IMR-90 (cell line): ENCODE results near the gene SDHC. TPM values are rescaled to one million over a fixed set of nuclear protein-coding genes. Genes with fewer than 3 reads are reported as not detected.

Source experiments
- ATAC-seq: fragments of 200-7000 bp; cut with Tn5 transposase; 2 replicates; pipeline ENCODE4 v1.9.1; 2020; ENCODE audit warnings: low read depth, mild to moderate bottlenecking, moderate library complexity
- BruUV-seq: library from RNA; stranded (reverse); fragments of 400-500 nt; replicated peaks from 2 replicates; lab custom pipeline; 2021; lab: Mats Ljungman, UMichigan
- CTCF ChIA-PET: fragments of 300-600 bp; formaldehyde crosslinking; extraction: SDS; loops from one replicate; lab custom pipeline; 2021; ENCODE audit warnings: antibody characterized with exemption; lab: Yijun Ruan, JAX
- POLR2A ChIA-PET: fragments of 300-600 bp; sonication (Branson Sonifier 250); formaldehyde crosslinking; loops from one replicate; lab custom pipeline; 2022; ENCODE audit warnings: antibody characterized with exemption; ENCODE audit not compliant: unreplicated experiment; lab: Charles Lee
- DNase-seq: peaks from one replicate; pipeline ENCODE4 v3.0.0; 2013
- H2AFZ ChIP-seq: replicated peaks from 2 replicates; pipeline ENCODE3; 2013; ENCODE audit warnings: low read length, mild to moderate bottlenecking; ENCODE audit not compliant: poor library complexity
- H2AK5ac ChIP-seq: 2 replicates; pipeline ENCODE4 v1.6.1; 2013; ENCODE audit warnings: low read depth, low read length, inconsistent platforms
- H2AK9ac ChIP-seq: replicated peaks from 2 replicates; pipeline ENCODE3; 2013; ENCODE audit warnings: mild to moderate bottlenecking, low read depth, low read length, moderate library complexity; ENCODE audit not compliant: poor library complexity
- H2BK120ac ChIP-seq: 2 replicates; pipeline ENCODE4 v1.6.1; 2013; ENCODE audit warnings: low read depth, low read length, inconsistent platforms
- H2BK15ac ChIP-seq: 3 replicates; pipeline ENCODE4 v1.6.1; 2013; ENCODE audit warnings: low read depth, low read length, inconsistent platforms
- H2BK20ac ChIP-seq: 2 replicates; pipeline ENCODE4 v1.6.1; 2013; ENCODE audit warnings: low read depth, mild to moderate bottlenecking, inconsistent platforms, low read length, moderate library complexity
- H2BK5ac ChIP-seq: 2 replicates; pipeline ENCODE4 v1.6.1; 2013; ENCODE audit warnings: mild to moderate bottlenecking, low read depth, low read length, inconsistent platforms; ENCODE audit not compliant: poor library complexity, severe bottlenecking
- H3K14ac ChIP-seq: replicated peaks from 2 replicates; pipeline ENCODE4 v1.6.1; 2013; ENCODE audit warnings: low read depth, low read length, inconsistent platforms
- H3K18ac ChIP-seq: 2 replicates; pipeline ENCODE4 v1.6.1; 2013; ENCODE audit warnings: low read depth, low read length, control low read depth
- H3K23ac ChIP-seq: 2 replicates; pipeline ENCODE4 v1.6.1; 2013; ENCODE audit warnings: low read depth, low read length, inconsistent platforms
- H3K27ac ChIP-seq: 2 replicates; pipeline ENCODE4 v1.5.1; 2013; ENCODE audit warnings: mild to moderate bottlenecking, control low read depth, low read length; ENCODE audit not compliant: insufficient read depth
- H3K27me3 ChIP-seq: 2 replicates; pipeline ENCODE4 v1.6.1; 2013; ENCODE audit warnings: low read length; ENCODE audit not compliant: control insufficient read depth, insufficient read depth
- H3K36me3 ChIP-seq: 2 replicates; pipeline ENCODE4 v1.6.1; 2013; ENCODE audit warnings: low read length, mixed read lengths; ENCODE audit not compliant: control insufficient read depth, insufficient read depth
- H3K4ac ChIP-seq: 2 replicates; pipeline ENCODE4 v1.6.1; 2013; ENCODE audit warnings: low read depth, low read length, inconsistent platforms
- H3K4me1 ChIP-seq: 2 replicates; pipeline ENCODE4 v1.6.1; 2013; ENCODE audit warnings: low read length, mixed read lengths; ENCODE audit not compliant: control insufficient read depth, insufficient read depth
- H3K4me2 ChIP-seq: 2 replicates; pipeline ENCODE4 v1.6.1; 2013; ENCODE audit warnings: low read depth, mild to moderate bottlenecking, control low read depth, low read length, moderate library complexity
- H3K4me3 ChIP-seq: 2 replicates; pipeline ENCODE4 v1.5.1; 2013; ENCODE audit warnings: low read depth, mild to moderate bottlenecking, control low read depth, low read length, moderate library complexity; ENCODE audit not compliant: insufficient read depth
- H3K56ac ChIP-seq: 2 replicates; pipeline ENCODE4 v1.6.1; 2013; ENCODE audit warnings: low read length, inconsistent platforms; ENCODE audit not compliant: insufficient read depth; ENCODE audit errors: extremely low read depth
- H3K79me1 ChIP-seq, 2 experiments: 2 replicates each; pipeline ENCODE4 v1.6.1; 2013; ENCODE audit warnings: low read length in 2 of 2, inconsistent platforms in 1 of 2, low read depth in 1 of 2
- H3K9ac ChIP-seq: 2 replicates; pipeline ENCODE4 v1.6.1; 2013; ENCODE audit warnings: low read depth, low read length, control low read depth
- H3K9me1 ChIP-seq: 2 replicates; pipeline ENCODE4 v1.6.1; 2013; ENCODE audit warnings: low read length, inconsistent platforms; ENCODE audit not compliant: insufficient read depth
- H3K9me3 ChIP-seq: 2 replicates; pipeline ENCODE4 v1.6.1; 2013; ENCODE audit warnings: low read length; ENCODE audit not compliant: control insufficient read depth, insufficient read depth
- H4K20me1 ChIP-seq: 2 replicates; pipeline ENCODE4 v1.6.1; 2013; ENCODE audit warnings: low read length, inconsistent platforms; ENCODE audit not compliant: insufficient read depth
- H4K5ac ChIP-seq: 2 replicates; pipeline ENCODE4 v1.6.1; 2013; ENCODE audit warnings: mild to moderate bottlenecking, low read depth, low read length, control low read depth
- H4K8ac ChIP-seq, 2 experiments: 2 replicates each; pipeline ENCODE4 v1.6.1; 2013; ENCODE audit warnings: low read depth in 2 of 2, low read length in 2 of 2, control low read depth in 1 of 2, inconsistent platforms in 1 of 2
- H4K91ac ChIP-seq: 2 replicates; pipeline ENCODE4 v1.6.1; 2013; ENCODE audit warnings: low read depth, low read length, inconsistent platforms; ENCODE audit not compliant: insufficient read depth
- MAFK ChIP-seq: IDR thresholded peaks from 2 replicates; pipeline ENCODE4 v1.6.1; 2012; ENCODE audit warnings: low read depth, low read length, improper control_type of control experiment
- MAZ ChIP-seq: IDR thresholded peaks from 2 replicates; pipeline ENCODE4 v1.6.1; 2012; ENCODE audit warnings: low read depth, mild to moderate bottlenecking, low read length, improper control_type of control experiment, moderate library complexity, borderline replicate concordance
- WGBS, 2 experiments: methylation state at CpG; one replicate each; pipeline versions ENCODE4 v1.1.5 to v1.1.7; 2013; ENCODE audit warnings: missing lambda C conversion rate in 2 of 2; ENCODE audit not compliant: insufficient read length in 1 of 2; ENCODE audit errors: extremely low coverage in 2 of 2; 5-methylcytosine and 5-hydroxymethylcytosine counted together
- dilution Hi-C: fragments of 300-500 bp; cut with HindIII; formaldehyde crosslinking; loops from one replicate; pipeline ENCODE4 v1.14.3; 2018; ENCODE audit warnings: low sequenced_read_pairs; ENCODE audit not compliant: unreplicated experiment
- in situ Hi-C: fragments of 300-500 bp; cut with MboI; formaldehyde crosslinking; loops from 3 replicates; pipeline ENCODE4 v1.14.3; 2019; ENCODE audit warnings: low sequenced_read_pairs, inconsistent platforms, mixed read lengths
- intact Hi-C: fragments of 100-400 bp; cut with micrococcal nuclease; formaldehyde crosslinking; loops from 2 replicates; pipeline ENCODE4 v1.10.0; 2022
- polyA plus RNA-seq, 3 experiments: library from polyadenylated mRNA; depleted of rRNA; stranded (reverse); fragments of >200 nt; gene quantifications; 2 replicates each; pipeline ENCODE4 v1.2.3, GENCODE V29; 2012; ENCODE audit warnings: low replicate concordance in 1 of 3
- total RNA-seq: library from RNA; depleted of rRNA; stranded (reverse); fragments of >200 nt; gene quantifications from 2 replicates; pipeline ENCODE4 v1.2.3, GENCODE V29; 2012

Gene SDHC
- total and polyA plus RNA-seq, 2 of the 4 experiments (the other 2 are of a cell fraction), result 158 to 235 TPM

- no peak overlapping the region for H2AFZ ChIP-seq
- no peak for TF ChIP-seq MAZ
- TF ChIP-seq MAFK, result peak; percentile 85
- H3K14ac ChIP-seq, result no peak overlapping the region
- H3K9me3 ChIP-seq, result no peaks in the 10 kb centered on the region
- no peak overlapping the region for H2BK20ac ChIP-seq
- H3K4me2 ChIP-seq, result no peak overlapping the region
- H3K4me3 ChIP-seq, result no peak overlapping the region
- no peak overlapping the region for H2BK120ac ChIP-seq
- no peak overlapping the region for H2BK15ac ChIP-seq
- H2AK5ac ChIP-seq, result no peak overlapping the region
- 100% methylated on average over 2 of the region's 4 CpGs; no CpG with 5 or more reads in 1 of the 2 experiments for WGBS, 2 experiments
- peaks cover 5% of the 10 kb centered on the region; the same call in 1 of the 2 replicates for H3K9me1 ChIP-seq
- no peak overlapping the region for H3K27ac ChIP-seq
- no peak for ATAC-seq
- no peak for DNase-seq
- intact Hi-C loops, result no loop called here
- H4K20me1 ChIP-seq, result no peaks in the 10 kb centered on the region
- peaks cover 6% of the 10 kb centered on the region; the same call in 1 of the 2 replicates for H3K4me1 ChIP-seq
- no peak overlapping the region for H4K8ac ChIP-seq
- no peaks in the 10 kb centered on the region; a peak in 1 of 4 replicates for H3K79me1 ChIP-seq
- H3K9ac ChIP-seq, result no peak overlapping the region
- no peak overlapping the region for H4K5ac ChIP-seq
- no peak overlapping the region for H3K18ac ChIP-seq
- H2BK5ac ChIP-seq, result no peak overlapping the region
- no TSS peak for BruUV-seq
- no peak overlapping the region for H3K4ac ChIP-seq
- no peak overlapping the region for H4K91ac ChIP-seq
- ChIA-PET POLR2A (no interaction called here), CTCF (interaction anchor here (2.2 kb wide), 1 partner anchor 9 kb away, joined by 11 read pairs; no protein-coding TSS in a partner anchor)
- H2AK9ac ChIP-seq, result no peak overlapping the region
- in situ Hi-C loops, result no loop called here
- H3K56ac ChIP-seq, result no peak overlapping the region
- dilution Hi-C loops, result no loop called here
- no peaks in the 10 kb centered on the region for H3K36me3 ChIP-seq
- H3K23ac ChIP-seq, result no peak overlapping the region
- no peaks in the 10 kb centered on the region for H3K27me3 ChIP-seq
These were observed 13.7 kb upstream of the SDHC start for GRCh38 chr1:161300478-161300877.
